Neural progenitor cell (in vitro differentiated cells): Measurements from ENCODE around the gene FLNA. TPM values are rescaled to one million over a fixed set of nuclear protein-coding genes. Genes with fewer than 3 reads are reported as not detected.

Experiments
- DNase-seq: peaks from one replicate; pipeline ENCODE4 v3.0.0-alpha.2; 2016; ENCODE audit warnings: low spot score
- H2AFZ ChIP-seq: fragments of 200-600 bp; sonication (generic); replicated peaks from 2 replicates; pipeline ENCODE4 v1.6.1; 2016; ENCODE audit warnings: antibody characterized with exemption
- H3F3A ChIP-seq: fragments of 200-600 bp; sonication (generic); 2 replicates; pipeline ENCODE4 v1.6.1; 2016; ENCODE audit warnings: antibody characterized with exemption, low read depth
- H3K27ac ChIP-seq: fragments of 200-600 bp; sonication (generic); 2 replicates; pipeline ENCODE4 v1.5.1; 2016; ENCODE audit warnings: mild to moderate bottlenecking
- H3K27me3 ChIP-seq: fragments of 200-600 bp; sonication (generic); 2 replicates; pipeline ENCODE4 v1.6.1; 2016; ENCODE audit warnings: mild to moderate bottlenecking, moderate library complexity
- H3K36me3 ChIP-seq: fragments of 200-600 bp; sonication (generic); 2 replicates; pipeline ENCODE4 v1.5.1; 2016
- H3K4me1 ChIP-seq: fragments of 200-600 bp; sonication (generic); 2 replicates; pipeline ENCODE4 v1.6.1; 2016; ENCODE audit warnings: mixed run types
- H3K4me2 ChIP-seq: fragments of 200-600 bp; sonication (generic); 2 replicates; pipeline ENCODE4 v1.6.1; 2016
- H3K4me3 ChIP-seq: fragments of 200-600 bp; sonication (generic); 2 replicates; pipeline ENCODE4 v1.5.1; 2016
- H3K79me2 ChIP-seq: fragments of 200-600 bp; sonication (generic); 2 replicates; pipeline ENCODE4 v1.6.1; 2016; ENCODE audit warnings: low read depth
- H3K9ac ChIP-seq: fragments of 200-600 bp; sonication (generic); 2 replicates; pipeline ENCODE4 v1.6.1; 2016
- H3K9me3 ChIP-seq: fragments of 200-600 bp; sonication (generic); 2 replicates; pipeline ENCODE4 v1.5.1; 2016; ENCODE audit warnings: low read depth
- H4K20me1 ChIP-seq: fragments of 200-600 bp; sonication (generic); 2 replicates; pipeline ENCODE4 v1.6.1; 2016; ENCODE audit warnings: low read depth
- H3K27ac Mint-ChIP-seq: 3 replicates; pipeline ENCODE4 v1.8.0; 2021; ENCODE audit warnings: mixed read lengths
- H3K27me3 Mint-ChIP-seq: 2 replicates; pipeline ENCODE4 v1.8.0; 2022; ENCODE audit warnings: low read depth, mild to moderate bottlenecking, inconsistent platforms, moderate library complexity, mixed read lengths; ENCODE audit not compliant: insufficient read depth
- H3K36me3 Mint-ChIP-seq: 3 replicates; pipeline ENCODE4 v1.8.0; 2021; ENCODE audit warnings: mixed read lengths
- H3K4me1 Mint-ChIP-seq: 3 replicates; pipeline ENCODE4 v1.8.0; 2021; ENCODE audit warnings: mixed read lengths
- H3K4me3 Mint-ChIP-seq: 3 replicates; pipeline ENCODE4 v1.8.0; 2021; ENCODE audit warnings: mild to moderate bottlenecking, moderate library complexity, mixed read lengths
- H3K9me3 Mint-ChIP-seq: 3 replicates; pipeline ENCODE4 v1.8.0; 2020; ENCODE audit warnings: mixed read lengths
- EZH2 ChIP-seq: fragments of 200-600 bp; sonication (generic); IDR thresholded peaks from 2 replicates; pipeline ENCODE4 v1.6.1; 2017; ENCODE audit warnings: antibody characterized with exemption, mild to moderate bottlenecking, moderate library complexity
- EZH2phosphoT487 ChIP-seq: fragments of 200-600 bp; sonication (generic); IDR thresholded peaks from 2 replicates; pipeline ENCODE4 v1.6.1; 2017; ENCODE audit warnings: antibody characterized with exemption
- total RNA-seq: library from RNA; depleted of rRNA; stranded (reverse); fragments of >200 nt; gene quantifications from 2 replicates; pipeline ENCODE4 v1.2.3, GENCODE V29; 2015; ENCODE audit warnings: low replicate concordance
- TF ChIP-seq, protein P1 (sequence below): fragments of 200-600 bp; sonication (generic); IDR thresholded peaks from 2 replicates; pipeline ENCODE4 v1.5.1; 2017; ENCODE audit warnings: antibody characterized with exemption, mild to moderate bottlenecking

Gene FLNA
- total RNA-seq, 1 donor from 2014 or later, result 189 TPM

DNA sequence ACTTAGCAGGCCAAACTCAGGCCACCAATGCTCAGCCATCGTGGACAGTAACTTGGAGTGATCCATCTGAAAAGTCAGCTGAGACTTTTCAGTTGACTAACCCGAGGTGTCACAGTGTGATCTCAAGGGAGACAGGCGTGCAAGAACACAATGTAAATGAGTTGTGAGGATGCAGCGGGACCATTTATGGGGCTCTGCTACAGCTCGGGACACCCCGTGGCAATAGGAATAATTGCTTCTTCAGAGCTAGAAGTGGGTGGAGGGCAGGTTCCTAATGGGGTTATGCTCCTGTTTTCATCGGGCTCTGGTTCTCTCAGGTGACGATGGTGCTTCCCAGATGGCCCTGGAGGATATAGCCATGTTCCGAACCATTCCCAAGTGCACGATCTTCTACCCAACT lies 51.5 kb downstream of the FLNA start:
- Histone ChIP-seq H3K27me3 (no peaks in the 10 kb centered on the region), H2AFZ (no peak overlapping the region), H4K20me1 (no peaks in the 10 kb centered on the region), H3K4me2 (no peak overlapping the region), H3K4me3 (no peak overlapping the region), H3K36me3 (no peaks in the 10 kb centered on the region), H3K4me1 (no peaks in the 10 kb centered on the region), H3F3A (no peaks in the 10 kb centered on the region), H3K9ac (no peak overlapping the region), H3K27ac (no peak overlapping the region), H3K9me3 (no peaks in the 10 kb centered on the region), H3K79me2 (no peaks in the 10 kb centered on the region)
- DNase-seq, result no peak
- TF ChIP-seq EZH2, result no peak
- TF ChIP-seq, protein P1, sequence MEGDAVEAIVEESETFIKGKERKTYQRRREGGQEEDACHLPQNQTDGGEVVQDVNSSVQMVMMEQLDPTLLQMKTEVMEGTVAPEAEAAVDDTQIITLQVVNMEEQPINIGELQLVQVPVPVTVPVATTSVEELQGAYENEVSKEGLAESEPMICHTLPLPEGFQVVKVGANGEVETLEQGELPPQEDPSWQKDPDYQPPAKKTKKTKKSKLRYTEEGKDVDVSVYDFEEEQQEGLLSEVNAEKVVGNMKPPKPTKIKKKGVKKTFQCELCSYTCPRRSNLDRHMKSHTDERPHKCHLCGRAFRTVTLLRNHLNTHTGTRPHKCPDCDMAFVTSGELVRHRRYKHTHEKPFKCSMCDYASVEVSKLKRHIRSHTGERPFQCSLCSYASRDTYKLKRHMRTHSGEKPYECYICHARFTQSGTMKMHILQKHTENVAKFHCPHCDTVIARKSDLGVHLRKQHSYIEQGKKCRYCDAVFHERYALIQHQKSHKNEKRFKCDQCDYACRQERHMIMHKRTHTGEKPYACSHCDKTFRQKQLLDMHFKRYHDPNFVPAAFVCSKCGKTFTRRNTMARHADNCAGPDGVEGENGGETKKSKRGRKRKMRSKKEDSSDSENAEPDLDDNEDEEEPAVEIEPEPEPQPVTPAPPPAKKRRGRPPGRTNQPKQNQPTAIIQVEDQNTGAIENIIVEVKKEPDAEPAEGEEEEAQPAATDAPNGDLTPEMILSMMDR, result no peak
- TF ChIP-seq EZH2phosphoT487, result no peak
- no peak overlapping the region for H3K4me3 Mint-ChIP-seq
- H3K27ac Mint-ChIP-seq, result no peak overlapping the region
- H3K36me3 Mint-ChIP-seq, result no peaks in the 10 kb centered on the region
- peaks cover 12% of the 10 kb centered on the region for H3K4me1 Mint-ChIP-seq
- H3K27me3 Mint-ChIP-seq, result peaks cover 8% of the 10 kb centered on the region
- H3K9me3 Mint-ChIP-seq, result peaks cover 15% of the 10 kb centered on the region

DNA sequence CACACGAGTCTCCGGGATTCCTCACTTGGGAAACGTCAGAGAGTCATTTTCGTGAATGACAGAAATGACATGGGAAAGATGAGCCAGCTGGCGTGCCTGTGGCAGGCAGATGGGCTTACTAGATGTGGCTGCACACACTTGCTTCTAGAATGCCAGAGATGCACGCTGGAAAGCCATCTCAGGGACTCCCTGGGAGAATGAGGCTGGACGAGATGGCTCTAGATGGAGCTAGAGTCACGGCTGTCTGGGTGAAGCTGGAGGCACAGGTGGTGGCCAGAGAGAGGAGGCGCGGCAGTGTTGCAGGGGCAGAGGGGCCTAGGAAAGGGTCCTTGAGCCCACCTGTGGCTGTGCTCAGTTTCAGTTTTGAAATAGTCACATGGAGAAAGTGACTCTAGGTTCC lies 52.8 kb downstream of the FLNA start:
- TF ChIP-seq EZH2 (no peak), EZH2phosphoT487 (no peak)
- TF ChIP-seq, protein P1, result no peak
- Mint-ChIP-seq H3K4me3 (no peak overlapping the region), H3K36me3 (no peaks in the 10 kb centered on the region), H3K27me3 (peaks cover 4% of the 10 kb centered on the region), H3K4me1 (peaks cover 3% of the 10 kb centered on the region), H3K27ac (no peak overlapping the region), H3K9me3 (peaks cover 18% of the 10 kb centered on the region)
- no peak overlapping the region for H3K4me3 ChIP-seq
- H3K4me1 ChIP-seq, result no peaks in the 10 kb centered on the region
- H3K9ac ChIP-seq, result no peak overlapping the region
- H3K27me3 ChIP-seq, result no peaks in the 10 kb centered on the region
- H3K79me2 ChIP-seq, result no peaks in the 10 kb centered on the region
- H2AFZ ChIP-seq, result no peak overlapping the region
- no peak overlapping the region for H3K27ac ChIP-seq
- no peak for DNase-seq
- no peaks in the 10 kb centered on the region for H3F3A ChIP-seq
- no peaks in the 10 kb centered on the region for H3K9me3 ChIP-seq
- H3K4me2 ChIP-seq, result no peak overlapping the region
- H3K36me3 ChIP-seq, result no peaks in the 10 kb centered on the region
- H4K20me1 ChIP-seq, result no peaks in the 10 kb centered on the region

DNA sequence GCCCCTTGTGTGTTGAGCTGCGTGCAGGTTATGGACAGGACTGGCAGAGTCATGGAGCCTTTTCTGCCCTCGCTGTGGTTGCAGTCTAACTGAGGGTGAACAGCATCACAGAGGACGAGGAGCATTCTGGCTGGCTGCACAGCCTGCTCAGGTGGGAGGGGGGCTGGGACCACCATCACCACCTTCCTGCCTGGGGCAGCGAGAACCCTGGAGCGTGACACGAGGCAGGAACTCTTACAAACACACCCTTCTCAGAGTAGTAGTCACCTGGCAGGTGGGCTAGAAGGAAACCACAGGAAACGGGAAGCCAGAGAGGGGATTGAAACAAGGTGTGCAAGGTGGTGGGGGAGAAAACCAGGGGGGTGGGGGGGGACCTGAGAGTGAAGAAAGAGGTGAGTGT lies 53.3 kb downstream of the FLNA start:
- no peak for TF ChIP-seq EZH2
- Histone ChIP-seq H3F3A (no peaks in the 10 kb centered on the region), H3K9ac (no peak overlapping the region), H3K9me3 (no peaks in the 10 kb centered on the region), H3K4me2 (no peak overlapping the region), H3K4me3 (no peak overlapping the region), H3K27ac (no peak overlapping the region), H3K36me3 (no peaks in the 10 kb centered on the region), H2AFZ (no peak overlapping the region), H4K20me1 (no peaks in the 10 kb centered on the region), H3K79me2 (no peaks in the 10 kb centered on the region), H3K4me1 (no peaks in the 10 kb centered on the region), H3K27me3 (no peaks in the 10 kb centered on the region)
- peaks cover 2% of the 10 kb centered on the region for H3K4me1 Mint-ChIP-seq
- H3K27ac Mint-ChIP-seq, result no peak overlapping the region
- peaks cover 4% of the 10 kb centered on the region for H3K27me3 Mint-ChIP-seq
- H3K36me3 Mint-ChIP-seq, result no peaks in the 10 kb centered on the region
- peaks cover 18% of the 10 kb centered on the region for H3K9me3 Mint-ChIP-seq
- DNase-seq, result no peak
- H3K4me3 Mint-ChIP-seq, result no peak overlapping the region

DNA sequence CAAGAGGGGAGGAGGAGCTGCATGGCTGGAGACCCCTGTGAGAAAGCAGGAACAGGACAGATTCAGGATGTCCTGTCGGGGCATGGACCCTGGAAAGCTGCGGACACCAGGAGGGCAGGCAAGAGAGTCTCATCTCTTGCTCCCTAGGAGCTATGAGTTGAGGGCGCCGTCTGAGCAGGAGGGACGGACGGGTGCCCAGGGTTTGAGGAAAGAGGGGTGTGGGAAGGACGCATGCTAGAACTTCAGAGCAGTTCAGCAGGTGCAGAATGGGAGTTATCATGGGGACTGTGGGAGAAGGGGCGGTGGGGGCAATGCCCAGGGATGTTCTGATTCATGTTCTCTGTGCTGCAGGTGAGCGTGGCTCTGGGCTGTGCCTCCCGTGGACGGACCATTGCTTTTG lies 54.0 kb downstream of the FLNA start:
- no peak overlapping the region for H3K9ac ChIP-seq
- no peaks in the 10 kb centered on the region for H4K20me1 ChIP-seq
- no peak overlapping the region for H3K4me3 ChIP-seq
- H3K36me3 Mint-ChIP-seq, result no peaks in the 10 kb centered on the region
- no peaks in the 10 kb centered on the region for H3K36me3 ChIP-seq
- H3K4me2 ChIP-seq, result no peak overlapping the region
- no peak for DNase-seq
- H3K79me2 ChIP-seq, result no peaks in the 10 kb centered on the region
- H3K9me3 Mint-ChIP-seq, result peaks cover 18% of the 10 kb centered on the region
- H3F3A ChIP-seq, result no peaks in the 10 kb centered on the region
- H3K27me3 Mint-ChIP-seq, result peaks cover 4% of the 10 kb centered on the region
- no peak overlapping the region for H3K27ac ChIP-seq
- H3K4me1 Mint-ChIP-seq, result peaks cover 2% of the 10 kb centered on the region
- H2AFZ ChIP-seq, result no peak overlapping the region
- H3K4me1 ChIP-seq, result no peaks in the 10 kb centered on the region
- H3K27me3 ChIP-seq, result no peaks in the 10 kb centered on the region
- H3K27ac Mint-ChIP-seq, result no peak overlapping the region
- no peaks in the 10 kb centered on the region for H3K9me3 ChIP-seq
- no peak overlapping the region for H3K4me3 Mint-ChIP-seq
- TF ChIP-seq EZH2phosphoT487 (no peak), EZH2 (no peak)
- TF ChIP-seq, protein P1, result no peak
